Measurements from ENCODE around the gene NKX1-1. TPM values are rescaled to one million over a fixed set of nuclear protein-coding genes. Genes with fewer than 3 reads are reported as not detected.

Gene NKX1-1
- total RNA-seq (ENCODE audit: low replicate concordance), result not detected in 2 replicates

DNA sequence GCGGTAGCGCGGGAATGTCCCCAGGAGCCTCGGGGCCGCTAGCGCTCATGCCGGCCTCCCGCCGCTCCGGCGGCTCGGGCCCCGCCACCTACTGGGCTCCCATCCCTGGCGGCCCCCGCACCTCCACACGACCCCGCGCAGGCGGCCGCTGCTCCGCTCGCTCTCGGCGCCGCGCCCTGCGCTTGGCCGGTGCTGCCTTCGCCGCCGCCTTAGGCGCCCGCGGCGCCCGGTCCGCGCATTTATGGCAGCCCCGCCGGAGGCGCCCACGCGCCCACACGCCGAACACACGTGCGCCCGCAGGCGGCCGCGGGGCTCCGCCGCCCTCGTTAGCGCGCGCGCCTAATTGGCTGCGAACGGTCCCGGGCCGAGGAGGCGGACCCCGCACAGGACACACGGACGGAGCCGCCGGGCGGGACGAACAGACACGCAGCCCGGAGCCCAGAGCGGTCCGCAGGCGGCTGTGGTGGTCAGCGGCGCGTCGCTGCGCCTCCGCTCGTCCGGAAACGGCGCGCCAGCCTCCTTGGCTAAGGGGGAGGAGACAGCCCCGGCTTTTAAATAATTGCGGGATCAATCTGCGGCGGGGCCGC lies at the start of gene NKX1-1:
NKX1-1 (minus strand) TSS at position 49 of the 587 bp plus-strand sequence; CDS start at position 49, 0 bp downstream.
- Histone ChIP-seq H3K4me2 (peak within 1 kb of the TSS; percentile 47), H2AFZ (replicated peaks) (no peak within 1 kb of the TSS), H3K4me1 (no peaks in the 10 kb centered on the region), H3F3A (ENCODE audit: low read depth) (no peaks in the 10 kb centered on the region), H3K4me3 (peak within 1 kb of the TSS; percentile 9), H3K9ac (no peak within 1 kb of the TSS), H3K36me3 (no peaks in the 10 kb centered on the region), H3K27ac (no peak within 1 kb of the TSS), H3K79me2 (ENCODE audit: low read depth) (no peaks in the 10 kb centered on the region), H4K20me1 (ENCODE audit: low read depth) (peaks cover 47% of the 10 kb centered on the region), H3K27me3 (peaks cover 100% of the 10 kb centered on the region), H3K9me3 (ENCODE audit: low read depth) (no peaks in the 10 kb centered on the region)
- H3K27me3 Mint-ChIP-seq (ENCODE audit: insufficient read depth, low read depth), result peaks cover 64% of the 10 kb centered on the region
- TF ChIP-seq, protein P1, sequence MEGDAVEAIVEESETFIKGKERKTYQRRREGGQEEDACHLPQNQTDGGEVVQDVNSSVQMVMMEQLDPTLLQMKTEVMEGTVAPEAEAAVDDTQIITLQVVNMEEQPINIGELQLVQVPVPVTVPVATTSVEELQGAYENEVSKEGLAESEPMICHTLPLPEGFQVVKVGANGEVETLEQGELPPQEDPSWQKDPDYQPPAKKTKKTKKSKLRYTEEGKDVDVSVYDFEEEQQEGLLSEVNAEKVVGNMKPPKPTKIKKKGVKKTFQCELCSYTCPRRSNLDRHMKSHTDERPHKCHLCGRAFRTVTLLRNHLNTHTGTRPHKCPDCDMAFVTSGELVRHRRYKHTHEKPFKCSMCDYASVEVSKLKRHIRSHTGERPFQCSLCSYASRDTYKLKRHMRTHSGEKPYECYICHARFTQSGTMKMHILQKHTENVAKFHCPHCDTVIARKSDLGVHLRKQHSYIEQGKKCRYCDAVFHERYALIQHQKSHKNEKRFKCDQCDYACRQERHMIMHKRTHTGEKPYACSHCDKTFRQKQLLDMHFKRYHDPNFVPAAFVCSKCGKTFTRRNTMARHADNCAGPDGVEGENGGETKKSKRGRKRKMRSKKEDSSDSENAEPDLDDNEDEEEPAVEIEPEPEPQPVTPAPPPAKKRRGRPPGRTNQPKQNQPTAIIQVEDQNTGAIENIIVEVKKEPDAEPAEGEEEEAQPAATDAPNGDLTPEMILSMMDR (IDR thresholded peaks at IDR 0.05), result no peak
- TF ChIP-seq EZH2phosphoT487 (IDR thresholded peaks at IDR 0.05) (peak; percentile 56), EZH2 (IDR thresholded peaks at IDR 0.05) (no peak)
- H3K36me3 Mint-ChIP-seq, result peaks cover 1% of the 10 kb centered on the region
- DNase-seq (ENCODE audit: low spot score), result peak; percentile 65
- no peak within 1 kb of the TSS for H3K4me3 Mint-ChIP-seq
- H3K9me3 Mint-ChIP-seq, result peaks cover 2% of the 10 kb centered on the region
- no peak within 1 kb of the TSS for H3K27ac Mint-ChIP-seq
- H3K4me1 Mint-ChIP-seq, result peaks cover 4% of the 10 kb centered on the region

DNA sequence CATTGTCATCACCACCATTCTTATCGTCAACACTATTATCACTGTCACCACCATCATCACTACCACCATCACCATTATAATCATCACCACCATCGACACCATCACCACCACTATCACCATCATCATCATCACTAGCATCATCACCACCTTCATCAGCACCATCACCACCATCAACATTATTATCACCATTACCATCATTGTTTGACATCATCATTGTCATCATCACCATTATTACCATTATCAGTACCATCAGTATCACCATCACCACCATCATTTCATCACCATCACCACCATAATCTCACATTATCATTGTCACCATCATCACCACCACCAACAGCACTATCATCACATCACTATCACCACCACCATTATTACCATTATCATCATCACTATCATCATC lies 47.5 kb upstream of the NKX1-1 start:
- Histone ChIP-seq H3K4me3 (no peak overlapping the region), H3K27me3 (peaks cover 3% of the 10 kb centered on the region), H3K27ac (no peak overlapping the region), H3K4me2 (no peak overlapping the region), H3K9me3 (ENCODE audit: low read depth) (no peaks in the 10 kb centered on the region), H4K20me1 (ENCODE audit: low read depth) (no peaks in the 10 kb centered on the region), H3K36me3 (no peaks in the 10 kb centered on the region), H3K79me2 (ENCODE audit: low read depth) (no peaks in the 10 kb centered on the region), H3F3A (ENCODE audit: low read depth) (no peaks in the 10 kb centered on the region), H2AFZ (replicated peaks) (no peak overlapping the region), H3K4me1 (peaks cover under 1% of the 10 kb centered on the region), H3K9ac (no peak overlapping the region)
- no peak overlapping the region for H3K27ac Mint-ChIP-seq
- H3K4me3 Mint-ChIP-seq, result peak overlapping the region; percentile 1
- peaks cover 21% of the 10 kb centered on the region for H3K27me3 Mint-ChIP-seq (ENCODE audit: insufficient read depth, low read depth)
- peaks cover 24% of the 10 kb centered on the region for H3K9me3 Mint-ChIP-seq
- TF ChIP-seq EZH2phosphoT487 (IDR thresholded peaks at IDR 0.05), result no peak
- TF ChIP-seq EZH2 (IDR thresholded peaks at IDR 0.05), result no peak
- TF ChIP-seq, protein P1 (IDR thresholded peaks at IDR 0.05), result no peak
- no peaks in the 10 kb centered on the region for H3K4me1 Mint-ChIP-seq
- peaks cover 2% of the 10 kb centered on the region for H3K36me3 Mint-ChIP-seq
- DNase-seq (ENCODE audit: low spot score), result no peak

DNA sequence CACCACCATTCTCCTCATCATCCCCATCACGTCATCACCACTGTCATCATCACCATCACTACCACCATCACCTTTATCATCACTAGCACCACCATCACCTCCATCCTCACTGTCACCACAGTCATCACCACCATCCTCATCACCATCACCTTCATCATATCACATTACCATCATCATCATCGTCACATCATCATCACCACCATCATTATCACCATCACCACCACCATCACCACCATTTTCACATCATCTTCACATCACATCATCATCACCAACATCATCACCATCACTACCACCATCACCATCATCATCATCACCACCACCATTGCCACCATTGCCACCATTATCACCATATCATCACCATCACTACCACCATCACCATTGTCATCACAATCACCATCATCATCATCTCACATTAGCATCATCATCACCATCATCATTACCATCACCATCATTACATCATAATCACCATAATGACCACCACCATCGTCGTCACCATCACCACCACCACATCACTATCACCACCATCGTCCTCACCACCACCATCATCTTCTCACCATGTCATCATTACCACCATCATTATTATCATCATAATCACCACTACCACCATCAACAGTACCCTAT lies 46.3 kb upstream of the NKX1-1 start:
- DNase-seq (ENCODE audit: low spot score), result no peak
- Histone ChIP-seq H3K9ac (no peak overlapping the region), H3K27ac (no peak overlapping the region), H3K4me1 (no peaks in the 10 kb centered on the region), H3K79me2 (ENCODE audit: low read depth) (no peaks in the 10 kb centered on the region), H3F3A (ENCODE audit: low read depth) (no peaks in the 10 kb centered on the region), H3K4me3 (no peak overlapping the region), H4K20me1 (ENCODE audit: low read depth) (no peaks in the 10 kb centered on the region), H3K27me3 (no peaks in the 10 kb centered on the region), H3K36me3 (no peaks in the 10 kb centered on the region), H2AFZ (replicated peaks) (no peak overlapping the region), H3K4me2 (no peak overlapping the region), H3K9me3 (ENCODE audit: low read depth) (no peaks in the 10 kb centered on the region)
- peaks cover 17% of the 10 kb centered on the region for H3K27me3 Mint-ChIP-seq (ENCODE audit: insufficient read depth, low read depth)
- H3K9me3 Mint-ChIP-seq, result peaks cover 24% of the 10 kb centered on the region
- H3K27ac Mint-ChIP-seq, result no peak overlapping the region
- H3K4me1 Mint-ChIP-seq, result no peaks in the 10 kb centered on the region
- peaks cover 2% of the 10 kb centered on the region for H3K36me3 Mint-ChIP-seq
- no peak for TF ChIP-seq EZH2phosphoT487 (IDR thresholded peaks at IDR 0.05)
- no peak for TF ChIP-seq EZH2 (IDR thresholded peaks at IDR 0.05)
- TF ChIP-seq, protein P1 (IDR thresholded peaks at IDR 0.05), result no peak
- H3K4me3 Mint-ChIP-seq, result peak overlapping the region; percentile 8

Measured in neural progenitor cell (in vitro differentiated cells).